ENCODE measurements around the gene TNRC18.
"Not testable (repeated sequence)": the region's sequence is repeated elsewhere in the genome, so short reads cannot be mapped to it uniquely, and the experiment has no call there.

TNRC18 gene

GRCh38 chr7:5377279-5377678 is 46.4 kb downstream of the TNRC18 start:
- Histone ChIP-seq H3K4me3 (no peak overlapping the region), H3K9me3 (ENCODE audit: low read depth, low read length) (no peaks in the 10 kb centered on the region), H3K9ac (ENCODE audit: insufficient read length) (no peak overlapping the region), H3K27ac (no peak overlapping the region), H3K36me3 (ENCODE audit: insufficient read depth, low read length) (peaks cover 21% of the 10 kb centered on the region; the same call in 1 of the 2 replicates)
- TF ChIP-seq FOXP2 (optimal IDR thresholded peaks at IDR 0.05; ENCODE audit: control extremely low read depth, extremely low read length, insufficient read depth) (no peak), POLR2AphosphoS5 (IDR thresholded peaks at IDR 0.05; ENCODE audit: borderline replicate concordance, low read depth, low read length) (no peak)
- no peak for DNase-seq (ENCODE audit: low read depth, low spot score)

GRCh38 chr7:5375925-5376324 is 47.7 kb downstream of the TNRC18 start:
- Histone ChIP-seq H3K4me3 (no peak overlapping the region), H3K9me3 (ENCODE audit: low read depth, low read length) (no peaks in the 10 kb centered on the region), H3K36me3 (ENCODE audit: insufficient read depth, low read length) (peaks cover 21% of the 10 kb centered on the region; the same call in 1 of the 2 replicates), H3K9ac (ENCODE audit: insufficient read length) (no peak overlapping the region), H3K27ac (no peak overlapping the region)
- no peak for TF ChIP-seq EZH2 (IDR thresholded peaks at IDR 0.05)
- TF ChIP-seq FOXP2 (optimal IDR thresholded peaks at IDR 0.05; ENCODE audit: control extremely low read depth, extremely low read length, insufficient read depth) = no peak
- TF ChIP-seq POLR2AphosphoS5 (IDR thresholded peaks at IDR 0.05; ENCODE audit: borderline replicate concordance, low read depth, low read length) = no peak
- DNase-seq (ENCODE audit: low read depth, low spot score) = no peak

- no peak overlapping the region for H3K4me3 ChIP-seq
- H3K9me3 ChIP-seq (ENCODE audit: low read depth, low read length) = no peaks in the 10 kb centered on the region
- no peak overlapping the region for H3K27ac ChIP-seq
- TF ChIP-seq POLR2AphosphoS5 (IDR thresholded peaks at IDR 0.05; ENCODE audit: borderline replicate concordance, low read depth, low read length) = no peak
- TF ChIP-seq EZH2 (IDR thresholded peaks at IDR 0.05) = no peak
- TF ChIP-seq FOXP2 (optimal IDR thresholded peaks at IDR 0.05; ENCODE audit: control extremely low read depth, extremely low read length, insufficient read depth) = no peak
- no peak overlapping the region for H3K9ac ChIP-seq (ENCODE audit: insufficient read length)
- H3K36me3 ChIP-seq (ENCODE audit: insufficient read depth, low read length) = peaks cover 30% of the 10 kb centered on the region; the same call in 1 of the 2 replicates
- no peak for DNase-seq (ENCODE audit: low read depth, low spot score)
Measured at GRCh38 chr7:5374464-5374863, 49.2 kb downstream of the TNRC18 start.

- H3K36me3 ChIP-seq (ENCODE audit: insufficient read depth, low read length) = peaks cover 32% of the 10 kb centered on the region; the same call in 1 of the 2 replicates
- H3K27ac ChIP-seq = no peak overlapping the region
- H3K4me3 ChIP-seq = no peak overlapping the region
- no peak for TF ChIP-seq EZH2 (IDR thresholded peaks at IDR 0.05)
- no peak for TF ChIP-seq FOXP2 (optimal IDR thresholded peaks at IDR 0.05; ENCODE audit: control extremely low read depth, extremely low read length, insufficient read depth)
- H3K9me3 ChIP-seq (ENCODE audit: low read depth, low read length) = no peaks in the 10 kb centered on the region
- no peak overlapping the region for H3K9ac ChIP-seq (ENCODE audit: insufficient read length)
- no peak for DNase-seq (ENCODE audit: low read depth, low spot score)
Measured at GRCh38 chr7:5373300-5373699, 50.3 kb downstream of the TNRC18 start.

GRCh38 chr7:5370454-5371353 is 52.9 kb downstream of the TNRC18 start:
- H3K9ac ChIP-seq (ENCODE audit: insufficient read length) = no peak overlapping the region
- no peaks in the 10 kb centered on the region for H3K9me3 ChIP-seq (ENCODE audit: low read depth, low read length)
- peaks cover 23% of the 10 kb centered on the region; the same call in 1 of the 2 replicates for H3K36me3 ChIP-seq (ENCODE audit: insufficient read depth, low read length)
- no peak overlapping the region for H3K27ac ChIP-seq
- no peak for DNase-seq (ENCODE audit: low read depth, low spot score)
- TF ChIP-seq POLR2AphosphoS5 (IDR thresholded peaks at IDR 0.05; ENCODE audit: borderline replicate concordance, low read depth, low read length) = no peak
- TF ChIP-seq FOXP2 (optimal IDR thresholded peaks at IDR 0.05; ENCODE audit: control extremely low read depth, extremely low read length, insufficient read depth) = no peak
- TF ChIP-seq EZH2 (IDR thresholded peaks at IDR 0.05) = no peak
- H3K4me3 ChIP-seq = no peak overlapping the region

- Histone ChIP-seq H3K9me3 (ENCODE audit: low read depth, low read length) (no peaks in the 10 kb centered on the region), H3K27ac (no peak overlapping the region), H3K4me3 (no peak overlapping the region), H3K36me3 (ENCODE audit: insufficient read depth, low read length) (peaks cover 19% of the 10 kb centered on the region; the same call in 1 of the 2 replicates), H3K9ac (ENCODE audit: insufficient read length) (no peak overlapping the region)
- no peak for DNase-seq (ENCODE audit: low read depth, low spot score)
- TF ChIP-seq POLR2AphosphoS5 (IDR thresholded peaks at IDR 0.05; ENCODE audit: borderline replicate concordance, low read depth, low read length) = no peak
- no peak for TF ChIP-seq EZH2 (IDR thresholded peaks at IDR 0.05)
- TF ChIP-seq FOXP2 (optimal IDR thresholded peaks at IDR 0.05; ENCODE audit: control extremely low read depth, extremely low read length, insufficient read depth) = no peak
Measured at GRCh38 chr7:5367661-5368060, 56.0 kb downstream of the TNRC18 start.

- H3K4me3 ChIP-seq; H3K9me3 ChIP-seq (ENCODE audit: low read depth, low read length); H3K9ac ChIP-seq (ENCODE audit: insufficient read length); H3K27ac ChIP-seq: not testable (repeated sequence)
- H3K36me3 ChIP-seq (ENCODE audit: insufficient read depth, low read length) = peaks cover 30% of the 10 kb centered on the region; the same call in 1 of the 2 replicates
- DNase-seq (ENCODE audit: low read depth, low spot score) = peak; percentile 94
Measured at GRCh38 chr7:5365976-5366625, 57.5 kb downstream of the TNRC18 start.

GRCh38 chr7:5363729-5364128 is 59.9 kb downstream of the TNRC18 start:
- H3K9ac ChIP-seq (ENCODE audit: insufficient read length) = no peak overlapping the region
- peaks cover 36% of the 10 kb centered on the region for H3K36me3 ChIP-seq (ENCODE audit: insufficient read depth, low read length)
- TF ChIP-seq EZH2 (IDR thresholded peaks at IDR 0.05) (no peak), FOXP2 (optimal IDR thresholded peaks at IDR 0.05; ENCODE audit: control extremely low read depth, extremely low read length, insufficient read depth) (no peak), POLR2AphosphoS5 (IDR thresholded peaks at IDR 0.05; ENCODE audit: borderline replicate concordance, low read depth, low read length) (no peak)
- H3K4me3 ChIP-seq = no peak overlapping the region
- no peaks in the 10 kb centered on the region for H3K9me3 ChIP-seq (ENCODE audit: low read depth, low read length)
- no peak overlapping the region for H3K27ac ChIP-seq
- no peak for DNase-seq (ENCODE audit: low read depth, low spot score)

Data from SK-N-MC (cell line).